Ovary (tissue), 9 donors: Measurements from ENCODE around the gene DHX38. TPM values are rescaled to one million over a fixed set of nuclear protein-coding genes. Genes with fewer than 3 reads are reported as not detected.

Experiments used
- DNase-seq, 5 donors: peaks; one replicate each; pipeline ENCODE4 v3.0.0-alpha.2; 2019 to 2020
- H3K27ac ChIP-seq, 2 donors: fragments of 200-600 bp; one replicate each; pipeline versions ENCODE4 v1.5.1 to v1.8.0; 2019 to 2022
- H3K27me3 ChIP-seq: fragments of 200-600 bp; one replicate; pipeline ENCODE4 v1.8.0; 2022
- H3K36me3 ChIP-seq: fragments of 200-600 bp; sonication (generic); one replicate; pipeline ENCODE4 v1.5.1; 2019
- H3K4me1 ChIP-seq: one replicate; pipeline ENCODE4 v1.8.1; 2013; ENCODE audit warnings: mild to moderate bottlenecking, moderate library complexity; ENCODE audit not compliant: insufficient read depth
- H3K4me3 ChIP-seq: fragments of 200-600 bp; sonication (generic); one replicate; pipeline ENCODE4 v1.5.1; 2017
- H3K9me3 ChIP-seq, 2 donors: fragments of 200-600 bp in 1 of 2; sonication (generic) in 1 of 2; one replicate each; pipeline versions ENCODE4 v1.5.1 to v1.8.1; 2013 to 2019; ENCODE audit warnings: mild to moderate bottlenecking in 1 of 2, moderate library complexity in 1 of 2
- CTCF ChIP-seq, 3 donors: fragments of 450-650 bp in 2 of 3; fragments of 200-600 bp in 1 of 3; IDR thresholded peaks; one replicate each; pipeline versions ENCODE4 v1.5.1 to v1.8.0; 2016 to 2022; ENCODE audit warnings: antibody characterized with exemption in 3 of 3, mild to moderate bottlenecking in 1 of 3
- EP300 ChIP-seq: sonication (generic); formaldehyde crosslinking; IDR thresholded peaks from one replicate; pipeline ENCODE4 v1.6.1; 2017; ENCODE audit warnings: antibody characterized with exemption
- POLR2A ChIP-seq: fragments of 450-650 bp; IDR thresholded peaks from one replicate; pipeline ENCODE4 v1.6.1; 2017; ENCODE audit warnings: antibody characterized with exemption, mild to moderate bottlenecking, moderate library complexity
- WGBS, 3 donors: extraction: QIAGEN DNeasy Blood & Tissue Kit in 1 of 3; methylation state at CpG; one replicate each; pipeline versions ENCODE4 v1.1.5 to v1.1.7; 2013 to 2017; 5-methylcytosine and 5-hydroxymethylcytosine counted together
- intact Hi-C, 4 donors: fragments of 100-400 bp; cut with DNase I; formaldehyde crosslinking; loops; one replicate each; pipeline versions ENCODE4 v1.11.0 to v1.15.1; 2022 to 2023
- polyA plus RNA-seq, 2 donors: library from polyadenylated mRNA; stranded (reverse); fragments of 200-250 nt in 1 of 2; fragments of 350-450 nt in 1 of 2; fragmentation: Illumina TruSeq in 1 of 2; extraction: RNeasy Lipid Tissue Mini Kit (QIAGEN cat#74804) in 1 of 2; gene quantifications; one replicate each; pipeline ENCODE4 v1.2.3, GENCODE V29; 2013 to 2014
- total RNA-seq, 7 donors: library from RNA; depleted of rRNA in 2 of 7; stranded (reverse); fragments of >200 nt in 2 of 7; fragmentation: NEBNext Ultra II Directional in 3 of 7; extraction: Animal tissue kit (Norgen Biotek cat#: 25700) in 3 of 7; gene quantifications; one replicate each; pipeline versions ENCODE4 v1.1.0 to v1.2.4, GENCODE V29; 2016 to 2023
- donor health status: DM: no; HTN: no; CAD: no; lungs with moderate emphysema.
- donor health status: DM: no; HTN: no; CAD: no.
- donor health status: Bipolar disorder and iron deficiency.
- donor health status: DM: yes; HTN: yes; CAD: no.
- donor health status: DM: no; HTN: no; CAD: no.
- donor health status: DM: yes; HTN: yes; CAD: no.

The DHX38 gene
- total and polyA plus RNA-seq, 9 donors: 33.0 to 81.7 (median 59.1) TPM

GRCh38 chr16:72112452-72112792 is 18.8 kb downstream of the DHX38 start:
- intact Hi-C loops: no loop called here
- Histone ChIP-seq H3K4me3 (no peak overlapping the region), H3K36me3 (peaks cover 6% of the 10 kb centered on the region), H3K27ac (no peak overlapping the region), H3K4me1 (no peaks in the 10 kb centered on the region), H3K27me3 (no peaks in the 10 kb centered on the region), H3K9me3 (no peaks in the 10 kb centered on the region)
- TF ChIP-seq CTCF (IDR thresholded peaks at IDR 0.05): no peak
- no peak for TF ChIP-seq EP300
- no peak for TF ChIP-seq POLR2A
- no peak for DNase-seq
- WGBS, 3 donors: 92 to 99% (median 95%) methylated on average over 15 of the region's 15 CpGs

GRCh38 chr16:72112906-72113615 is 19.4 kb downstream of the DHX38 start:
- peaks cover 6% of the 10 kb centered on the region for H3K36me3 ChIP-seq

GRCh38 chr16:72113616-72113945 is 19.9 kb downstream of the DHX38 start:
- Histone ChIP-seq H3K4me1 (no peaks in the 10 kb centered on the region), H3K4me3 (no peak overlapping the region), H3K27ac (no peak overlapping the region), H3K9me3 (no peaks in the 10 kb centered on the region), H3K27me3 (no peaks in the 10 kb centered on the region), H3K36me3 (peaks cover 5% of the 10 kb centered on the region)
- DNase-seq: no peak
- no peak for TF ChIP-seq CTCF (IDR thresholded peaks at IDR 0.05)
- no peak for TF ChIP-seq EP300
- no peak for TF ChIP-seq POLR2A
- intact Hi-C loops: no loop called here

More at GRCh38 chr16:72112906-72113615, 19.4 kb downstream of the DHX38 start:
- H3K4me1 ChIP-seq: no peaks in the 10 kb centered on the region
- 79 to 85% (median 83%) methylated on average over 7 of the region's 7 CpGs for whole genome bisulfite sequencing, 3 donors
- H3K27ac ChIP-seq: no peak overlapping the region
- H3K27me3 ChIP-seq: no peaks in the 10 kb centered on the region
- no peak for TF ChIP-seq POLR2A
- no peak for TF ChIP-seq CTCF (IDR thresholded peaks at IDR 0.05)
- TF ChIP-seq EP300: no peak
- intact Hi-C loops: no loop called here
- H3K4me3 ChIP-seq: no peak overlapping the region
- no peak for DNase-seq
- H3K9me3 ChIP-seq: no peaks in the 10 kb centered on the region

- 89 to 93% (median 89%) methylated on average over 5 of the region's 5 CpGs for WGBS, 3 donors
- TF ChIP-seq CTCF (IDR thresholded peaks at IDR 0.05): no peak
- intact Hi-C loops: no loop called here
Measured at GRCh38 chr16:72120026-72120425, 26.4 kb downstream of the DHX38 start.

More at GRCh38 chr16:72120026-72120425, 26.4 kb downstream of the DHX38 start:
- peaks cover 2% of the 10 kb centered on the region for H3K4me1 ChIP-seq
- no peaks in the 10 kb centered on the region for H3K9me3 ChIP-seq
- H3K27me3 ChIP-seq: no peaks in the 10 kb centered on the region
- no peak for DNase-seq
- no peaks in the 10 kb centered on the region for H3K36me3 ChIP-seq
- no peak overlapping the region for H3K4me3 ChIP-seq
- H3K27ac ChIP-seq: no peak overlapping the region
